GM20000 (cell line): ENCODE results near the gene TFG.

ENCODE experiments used
- DNase-seq: peaks from one replicate; pipeline ENCODE4 v3.0.0; 2012; ENCODE audit warnings: low spot score
- CTCF ChIP-seq: IDR thresholded peaks from 2 replicates; pipeline ENCODE4 v1.5.1; 2012; ENCODE audit warnings: mild to moderate bottlenecking, control low read depth; ENCODE audit errors: extremely low read depth, missing control alignments

Gene TFG

DNA sequence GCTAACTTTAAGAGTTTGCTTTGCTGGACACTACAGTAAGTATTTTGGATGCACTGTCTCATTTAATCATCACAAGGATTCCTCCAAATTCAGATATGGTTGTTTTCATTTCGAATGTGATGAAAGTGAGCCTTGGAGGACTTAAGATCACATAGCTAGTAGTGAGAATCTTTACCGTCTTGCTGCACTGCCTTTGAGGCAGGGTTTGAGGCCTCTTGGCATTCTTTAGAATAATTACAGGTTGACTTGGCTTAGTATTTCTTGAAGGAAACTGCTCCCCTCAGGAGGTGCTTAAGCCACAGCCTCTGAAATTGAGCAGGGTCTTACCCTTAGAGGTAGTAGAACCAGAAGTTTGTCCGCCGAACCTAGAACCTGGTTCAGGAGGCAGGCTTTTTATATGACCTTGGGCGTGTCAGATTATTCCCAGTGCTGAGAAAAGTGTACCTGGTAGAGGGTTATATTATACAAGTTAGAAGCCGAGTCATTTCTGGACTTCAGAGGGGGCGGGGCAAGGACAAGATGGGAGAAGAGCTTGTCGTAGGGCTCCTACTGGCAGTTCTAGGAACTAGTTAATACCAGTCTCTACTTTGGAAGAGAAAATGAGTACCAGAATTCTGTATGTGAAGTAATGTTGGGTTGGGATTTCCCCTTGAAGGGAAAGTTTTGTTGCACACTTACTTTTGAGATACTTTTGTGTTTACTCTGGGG, 1.1 kb downstream of the TFG start:
- peak; percentile 70 for DNase-seq
- TF ChIP-seq CTCF = no peak

GRCh38 chr3:100715176-100715575, 5.9 kb downstream of the TFG start:
- no peak for DNase-seq

GRCh38 chr3:100717063-100717462, 7.8 kb downstream of the TFG start:
- TF ChIP-seq CTCF = no peak
- DNase-seq = no peak

More at GRCh38 chr3:100715176-100715575, 5.9 kb downstream of the TFG start:
- no peak for TF ChIP-seq CTCF

GRCh38 chr3:100717637-100718487, 8.6 kb downstream of the TFG start:
- no peak for DNase-seq
- TF ChIP-seq CTCF = no peak

- DNase-seq = no peak
- TF ChIP-seq CTCF = no peak
Measured at GRCh38 chr3:100719136-100719535, 9.8 kb downstream of the TFG start.

DNA sequence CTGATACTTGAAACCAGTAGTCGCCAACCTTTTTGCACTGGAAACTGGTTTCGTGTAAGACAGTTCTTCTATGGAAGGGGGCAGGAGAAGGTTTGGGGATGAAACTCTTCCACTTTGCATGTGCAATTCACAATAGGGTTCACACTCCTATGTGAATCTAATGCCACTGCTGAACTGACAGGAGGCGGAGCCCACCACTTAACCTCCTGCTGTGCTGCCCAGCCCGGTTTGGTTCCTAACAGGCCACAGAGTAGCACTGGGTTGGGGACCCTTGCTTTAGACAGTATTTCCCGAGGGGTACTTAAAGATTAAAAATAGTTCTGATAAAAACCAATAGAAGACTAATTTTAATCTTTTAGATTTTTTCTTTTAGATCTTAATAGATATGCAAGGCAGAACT, 11.1 kb downstream of the TFG start:
- TF ChIP-seq CTCF = no peak
- no peak for DNase-seq

DNA sequence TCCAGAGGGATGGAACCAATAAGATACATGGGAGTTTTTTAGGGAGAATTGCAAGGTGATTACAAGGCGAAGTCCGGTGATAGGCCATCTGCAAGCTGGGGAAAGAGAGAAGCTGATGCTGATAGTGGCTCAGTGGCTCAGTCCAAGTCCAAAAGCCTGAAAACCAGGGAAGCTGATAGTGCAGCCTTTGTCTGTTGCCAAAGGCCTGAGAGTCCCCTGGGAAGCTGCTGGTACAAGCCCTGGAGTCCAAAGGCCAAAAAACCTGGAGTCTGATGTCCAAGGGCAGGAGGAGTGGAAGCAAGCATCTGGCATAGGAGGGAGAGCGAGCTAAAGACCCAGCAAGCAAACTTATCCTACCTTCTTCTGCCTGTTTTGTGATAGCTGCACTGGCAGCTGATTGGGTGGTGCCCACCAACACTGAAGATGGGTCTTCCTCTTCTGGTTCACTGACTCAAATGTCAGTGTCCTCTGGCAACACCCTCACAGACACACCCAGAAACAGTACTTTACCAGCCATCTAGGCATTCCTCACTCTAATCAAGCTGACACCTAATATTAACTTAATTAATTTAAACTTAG, 16.7 kb downstream of the TFG start:
- TF ChIP-seq CTCF = no peak
- no peak for DNase-seq
